Activated naive CD8-positive, alpha-beta T cell treated with anti-CD3 and anti-CD28 coated beads, Interleukin-2, amount 10 ng/mL, durations not matched to agents 7 days and 5 days (primary cell): Measurements from ENCODE around the gene PRKCA. TPM values are rescaled to one million over a fixed set of nuclear protein-coding genes. Genes with fewer than 3 reads are reported as not detected.
A peak's percentile ranks its signal among the peaks of the same experiment; 100 is the strongest.
"Not testable (repeated sequence)": the region's sequence is repeated elsewhere in the genome, so short reads cannot be mapped to it uniquely, and the experiment has no call there.

Experiments used
- ATAC-seq: fragments of 150-1000 bp; cut with Tn5 transposase; one replicate; pipeline ENCODE4 v1.10.0; 2021; ENCODE audit warnings: low read depth, moderate library complexity
- POLR2A ChIA-PET: fragments of 350-600 bp; sonication (Branson Sonifier 250); formaldehyde crosslinking; loops from one replicate; lab custom pipeline; 2021; ENCODE audit warnings: antibody characterized with exemption; lab: Charles Lee
- DNase-seq: peaks from one replicate; pipeline ENCODE4 v3.0.0; 2021
- H3K27ac Mint-ChIP-seq: one replicate; pipeline ENCODE4 v1.8.0; 2022; ENCODE audit warnings: mild to moderate bottlenecking, mixed read lengths
- H3K27me3 Mint-ChIP-seq: one replicate; pipeline ENCODE4 v1.8.0; 2022; ENCODE audit warnings: mild to moderate bottlenecking, moderate library complexity, mixed read lengths
- H3K36me3 Mint-ChIP-seq: one replicate; pipeline ENCODE4 v1.8.0; 2021; ENCODE audit warnings: mild to moderate bottlenecking, mixed read lengths
- H3K4me1 Mint-ChIP-seq: one replicate; pipeline ENCODE4 v1.8.0; 2021; ENCODE audit warnings: mixed read lengths
- H3K4me3 Mint-ChIP-seq: one replicate; pipeline ENCODE4 v1.8.0; 2022; ENCODE audit warnings: mild to moderate bottlenecking, moderate library complexity, mixed read lengths
- H3K9me3 Mint-ChIP-seq: one replicate; pipeline ENCODE4 v1.8.0; 2021; ENCODE audit warnings: mixed read lengths
- total RNA-seq, 2 experiments: library from RNA; stranded (reverse); gene quantifications; one replicate each; pipeline ENCODE4 v1.2.3, GENCODE V29; 2021

The PRKCA gene
- total RNA-seq, 2 experiments from 2014 or later: 66.1 to 66.5 TPM

GRCh38 chr17:66275651-66276050, 26.8 kb upstream of the PRKCA start:
- no peak overlapping the region for H3K4me3 Mint-ChIP-seq
- POLR2A ChIA-PET: no interaction called here
- no peaks in the 10 kb centered on the region for H3K9me3 Mint-ChIP-seq
- H3K27ac Mint-ChIP-seq: no peak overlapping the region
- peaks cover 2% of the 10 kb centered on the region for H3K4me1 Mint-ChIP-seq
- no peak for DNase-seq
- H3K36me3 Mint-ChIP-seq: no peaks in the 10 kb centered on the region
- peaks cover 3% of the 10 kb centered on the region for H3K27me3 Mint-ChIP-seq
- no peak for ATAC-seq

- H3K27me3 Mint-ChIP-seq: no peaks in the 10 kb centered on the region
- ATAC-seq: no peak
These were observed 26.0 kb upstream of the PRKCA start for GRCh38 chr17:66276328-66276937.

GRCh38 chr17:66277191-66277590, 25.2 kb upstream of the PRKCA start:
- H3K9me3 Mint-ChIP-seq: no peaks in the 10 kb centered on the region
- H3K4me3 Mint-ChIP-seq: no peak overlapping the region
- DNase-seq (no peak), ATAC-seq (no peak)
- H3K4me1 Mint-ChIP-seq: peaks cover 2% of the 10 kb centered on the region
- no peak overlapping the region for H3K27ac Mint-ChIP-seq
- POLR2A ChIA-PET: no interaction called here
- no peaks in the 10 kb centered on the region for H3K36me3 Mint-ChIP-seq
- no peaks in the 10 kb centered on the region for H3K27me3 Mint-ChIP-seq

More at GRCh38 chr17:66276328-66276937, 26.0 kb upstream of the PRKCA start:
- Mint-ChIP-seq H3K27ac (no peak overlapping the region), H3K9me3 (no peaks in the 10 kb centered on the region), H3K36me3 (no peaks in the 10 kb centered on the region), H3K4me1 (peaks cover 2% of the 10 kb centered on the region), H3K4me3 (no peak overlapping the region)
- POLR2A ChIA-PET: no interaction called here
- no peak for DNase-seq

GRCh38 chr17:66281661-66282369, 20.6 kb upstream of the PRKCA start:
- ATAC-seq (no peak), DNase-seq (no peak)
- Mint-ChIP-seq H3K4me3 (no peak overlapping the region), H3K27ac (no peak overlapping the region), H3K9me3 (peaks cover 3% of the 10 kb centered on the region), H3K27me3 (peaks cover 5% of the 10 kb centered on the region), H3K4me1 (peaks cover 4% of the 10 kb centered on the region), H3K36me3 (peaks cover 3% of the 10 kb centered on the region)
- POLR2A ChIA-PET: no interaction called here

GRCh38 chr17:66283296-66283934, 19.0 kb upstream of the PRKCA start:
- ATAC-seq: no peak
- no peak overlapping the region for H3K4me3 Mint-ChIP-seq
- no peak overlapping the region for H3K27ac Mint-ChIP-seq
- no peak for DNase-seq
- H3K36me3 Mint-ChIP-seq: peaks cover 6% of the 10 kb centered on the region
- H3K4me1 Mint-ChIP-seq: peaks cover 4% of the 10 kb centered on the region
- peaks cover 5% of the 10 kb centered on the region for H3K27me3 Mint-ChIP-seq
- POLR2A ChIA-PET: no interaction called here
- peaks cover 3% of the 10 kb centered on the region for H3K9me3 Mint-ChIP-seq

- ATAC-seq (no peak), DNase-seq (no peak)
- POLR2A ChIA-PET: no interaction called here
- no peak overlapping the region for H3K4me3 Mint-ChIP-seq
- peaks cover 3% of the 10 kb centered on the region for H3K9me3 Mint-ChIP-seq
- H3K27ac Mint-ChIP-seq: no peak overlapping the region
- H3K27me3 Mint-ChIP-seq: peaks cover 5% of the 10 kb centered on the region
- peaks cover 4% of the 10 kb centered on the region for H3K4me1 Mint-ChIP-seq
- H3K36me3 Mint-ChIP-seq: peaks cover 6% of the 10 kb centered on the region
These were observed 18.4 kb upstream of the PRKCA start for GRCh38 chr17:66283971-66284370.

- DNase-seq: no peak
- H3K27me3 Mint-ChIP-seq: peaks cover 5% of the 10 kb centered on the region
- H3K4me3 Mint-ChIP-seq: no peak overlapping the region
- H3K27ac Mint-ChIP-seq: no peak overlapping the region
- ATAC-seq: no peak
- POLR2A ChIA-PET: no interaction called here
- peaks cover 5% of the 10 kb centered on the region for H3K4me1 Mint-ChIP-seq
- peaks cover 3% of the 10 kb centered on the region for H3K9me3 Mint-ChIP-seq
- H3K36me3 Mint-ChIP-seq: peaks cover 6% of the 10 kb centered on the region
These were observed 17.3 kb upstream of the PRKCA start for GRCh38 chr17:66285149-66285548.

- ATAC-seq (no peak), DNase-seq (no peak)
- Mint-ChIP-seq H3K4me3 (no peak overlapping the region), H3K4me1 (peaks cover 6% of the 10 kb centered on the region), H3K27ac (peak overlapping the region; percentile 49), H3K27me3 (peaks cover 1% of the 10 kb centered on the region), H3K36me3 (peaks cover 6% of the 10 kb centered on the region), H3K9me3 (peaks cover 3% of the 10 kb centered on the region)
- POLR2A ChIA-PET: no interaction called here
These were observed 14.5 kb upstream of the PRKCA start for GRCh38 chr17:66287911-66288310.

GRCh38 chr17:66290101-66290722, 12.2 kb upstream of the PRKCA start:
- Mint-ChIP-seq H3K9me3 (no peaks in the 10 kb centered on the region), H3K27ac (no peak overlapping the region), H3K4me3 (no peak overlapping the region), H3K4me1 (peaks cover 5% of the 10 kb centered on the region), H3K27me3 (no peaks in the 10 kb centered on the region), H3K36me3 (peaks cover 2% of the 10 kb centered on the region)
- DNase-seq: no peak
- no peak for ATAC-seq
- POLR2A ChIA-PET: interaction anchor here (0.6 kb wide), 1 partner anchor 101 kb away, joined by 4 read pairs; no protein-coding TSS in a partner anchor

- no peak for DNase-seq
- Mint-ChIP-seq H3K27ac (no peak overlapping the region), H3K9me3 (no peaks in the 10 kb centered on the region), H3K36me3 (no peaks in the 10 kb centered on the region), H3K27me3 (no peaks in the 10 kb centered on the region), H3K4me3 (no peak overlapping the region), H3K4me1 (peaks cover 2% of the 10 kb centered on the region)
- POLR2A ChIA-PET: interaction anchor here (0.7 kb wide), 2 partner anchors 227 to 274 kb away, joined by 3 to 4 read pairs; no protein-coding TSS in a partner anchor
- ATAC-seq: no peak
These were observed 10.1 kb upstream of the PRKCA start for GRCh38 chr17:66292353-66292752.

GRCh38 chr17:66296289-66296725, 6.1 kb upstream of the PRKCA start:
- Mint-ChIP-seq H3K4me1 (peaks cover 13% of the 10 kb centered on the region), H3K36me3 (peaks cover 3% of the 10 kb centered on the region), H3K27ac (no peak overlapping the region), H3K9me3 (peaks cover 2% of the 10 kb centered on the region), H3K27me3 (peaks cover 2% of the 10 kb centered on the region), H3K4me3 (no peak overlapping the region)
- POLR2A ChIA-PET: interaction anchor here (0.6 kb wide), 1 partner anchor 50 kb away, joined by 3 read pairs; no protein-coding TSS in a partner anchor
- ATAC-seq (no peak), DNase-seq (no peak)

- H3K4me3 Mint-ChIP-seq, DNase-seq, H3K36me3 Mint-ChIP-seq, H3K9me3 Mint-ChIP-seq, H3K27me3 Mint-ChIP-seq, POLR2A ChIA-PET, ATAC-seq, H3K27ac Mint-ChIP-seq: not testable (repeated sequence)
- H3K4me1 Mint-ChIP-seq: peaks cover 18% of the 10 kb centered on the region
These were observed 5.0 kb upstream of the PRKCA start for GRCh38 chr17:66297443-66297842.

GRCh38 chr17:66299711-66300110, 2.7 kb upstream of the PRKCA start:
- Mint-ChIP-seq H3K27ac (no peak overlapping the region), H3K36me3 (peaks cover 5% of the 10 kb centered on the region), H3K4me3 (no peak overlapping the region), H3K27me3 (peaks cover 2% of the 10 kb centered on the region), H3K4me1 (peaks cover 24% of the 10 kb centered on the region), H3K9me3 (peaks cover 2% of the 10 kb centered on the region)
- no peak for ATAC-seq
- POLR2A ChIA-PET: no interaction called here
- DNase-seq: no peak
